CD4-positive, alpha-beta T cell treated with Interleukin-4 for 4 hours (primary cell): ENCODE measurements around the gene NOL8.

Source experiments
- DNase-seq: peaks from one replicate; pipeline ENCODE4 v3.0.0-alpha.2; 2020

The NOL8 gene

GRCh38 chr9:92263131-92263530, 62.0 kb downstream of the NOL8 start:
- DNase-seq: no peak

DNA sequence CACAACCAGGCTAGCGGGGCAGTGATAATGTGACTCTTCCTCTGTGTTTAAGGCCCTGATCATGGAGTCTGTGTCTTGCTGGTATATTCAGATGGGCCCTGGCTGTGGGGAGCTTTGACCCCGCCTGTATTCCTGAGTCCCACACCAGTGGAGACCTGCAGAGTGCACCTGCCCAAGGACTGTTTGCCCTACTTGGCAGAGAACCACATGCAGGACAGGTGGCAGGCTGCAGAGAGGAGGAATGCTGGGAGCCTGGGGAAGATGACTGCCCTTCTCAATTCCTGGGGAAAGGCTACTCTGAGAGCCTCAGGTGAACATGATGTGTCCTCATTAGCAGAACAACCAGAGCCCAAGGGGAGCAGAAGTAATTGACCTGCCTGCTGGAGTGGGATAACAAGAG, 67.8 kb downstream of the NOL8 start:
- no peak for DNase-seq

DNA sequence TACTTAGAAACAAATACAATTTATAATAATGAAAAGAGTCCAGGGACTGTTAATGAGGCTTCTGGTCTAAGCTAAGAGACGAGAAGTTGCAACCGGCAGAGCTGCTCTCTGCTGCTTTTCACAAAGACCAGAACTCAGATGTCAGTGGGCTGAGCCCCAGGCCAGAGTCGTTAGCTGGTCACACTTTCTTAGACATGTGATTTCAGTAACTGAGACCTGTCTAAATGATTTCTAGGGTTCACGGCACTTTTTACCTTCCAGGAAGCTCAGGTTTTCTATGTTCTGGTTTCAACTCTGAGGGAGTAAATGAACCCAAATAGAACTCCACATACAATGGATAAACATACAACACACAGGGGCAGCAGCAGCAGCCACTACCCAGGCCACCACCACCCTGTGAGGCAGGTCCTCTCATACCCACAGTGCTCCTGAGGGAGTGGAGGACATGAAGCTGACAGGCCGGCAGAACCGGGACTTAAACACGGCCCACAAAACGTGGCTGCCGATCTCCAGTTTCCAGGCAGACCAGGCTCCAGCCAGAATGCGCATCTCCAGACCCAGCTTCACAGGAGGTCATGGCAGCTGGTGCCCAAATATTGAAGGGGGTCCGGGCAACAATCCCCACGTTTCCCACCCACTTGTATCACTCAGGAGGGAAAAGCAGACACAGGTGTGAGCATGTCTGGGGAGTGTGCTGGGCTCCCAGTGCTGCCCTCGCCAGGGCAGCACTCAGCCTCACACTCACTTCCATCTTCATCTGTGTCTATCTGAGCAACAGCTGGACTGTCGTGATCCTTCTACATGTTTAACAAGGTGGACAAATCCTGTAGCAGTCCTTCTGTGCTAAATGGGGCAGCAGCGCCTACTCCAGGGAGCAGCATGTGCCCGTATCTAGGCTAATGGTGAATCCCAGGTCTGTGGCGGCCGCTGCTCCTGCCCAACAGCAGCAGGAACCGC, 70.5 kb downstream of the NOL8 start:
- no peak for DNase-seq

DNA sequence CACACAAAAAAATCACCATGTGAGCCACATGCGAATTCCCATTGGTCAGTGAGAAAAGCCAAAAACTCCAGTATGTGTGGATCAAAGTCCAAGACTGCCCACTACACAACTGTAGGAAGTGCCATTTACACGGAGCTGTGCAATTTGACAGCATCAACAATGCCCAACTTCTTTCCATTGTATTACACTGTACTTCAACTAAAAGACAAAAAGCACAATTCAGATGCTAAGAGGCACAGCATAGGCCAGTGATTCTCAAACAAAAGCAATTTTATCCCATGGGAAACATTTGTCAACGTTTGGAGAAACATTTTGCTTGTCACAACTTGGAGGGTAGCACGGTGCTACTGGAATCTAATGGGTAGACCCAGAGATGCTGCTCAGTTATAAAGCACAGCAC, 71.5 kb downstream of the NOL8 start:
- DNase-seq: no peak

DNA sequence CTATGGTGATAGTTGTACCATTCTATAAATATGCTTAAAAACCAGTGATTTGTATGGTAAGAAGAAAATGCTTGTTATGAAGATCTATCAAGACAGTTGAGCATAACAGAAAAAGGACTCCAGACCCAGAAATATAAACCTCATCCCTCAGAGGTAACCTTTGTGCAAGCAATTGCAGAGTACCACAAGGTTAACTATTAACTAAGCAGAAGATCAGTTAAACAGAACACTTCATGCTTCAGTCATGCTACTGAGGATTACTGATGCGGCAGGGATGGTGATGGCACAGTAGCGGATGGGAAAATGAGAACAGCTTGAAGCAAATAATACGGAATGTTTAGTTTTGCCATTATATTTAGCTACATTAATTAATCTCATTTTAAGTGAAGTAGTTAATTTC, 77.2 kb downstream of the NOL8 start:
- DNase-seq: no peak
